HEK293 (cell line): ENCODE data around the gene TLR9.

ENCODE experiments used
- CTCF ChIA-PET: fragments of 350-600 bp; formaldehyde crosslinking; extraction: SDS; loops from one replicate; lab custom pipeline; 2021; ENCODE audit warnings: antibody characterized with exemption; lab: Yijun Ruan, JAX
- POLR2A ChIA-PET: fragments of 300-600 bp; formaldehyde crosslinking; extraction: SDS; loops from one replicate; lab custom pipeline; 2020; ENCODE audit warnings: antibody characterized with exemption, inconsistent platforms; lab: Yijun Ruan, JAX
- H3K27ac ChIP-seq: fragments of 200-500 bp; sonication (Bioruptor generic); 2 replicates; pipeline ENCODE4 v1.5.1; 2014; ENCODE audit warnings: low read depth, low read length, control low read depth, inconsistent platforms; ENCODE audit errors: extremely low read depth
- H3K36me3 ChIP-seq, 2 experiments: fragments of 200-500 bp in 1 of 2; sonication (Bioruptor generic) in 1 of 2; 1 replicate in 1 of 2; 2 replicates in 1 of 2; pipeline ENCODE4 v1.5.1; 2014 to 2017; ENCODE audit warnings: inconsistent platforms in 2 of 2, low read length in 2 of 2; ENCODE audit not compliant: control insufficient read depth in 2 of 2, insufficient read depth in 1 of 2
- H3K4me1 ChIP-seq: fragments of 200-500 bp; sonication (Bioruptor generic); 2 replicates; pipeline ENCODE4 v1.5.1; 2014; ENCODE audit warnings: mild to moderate bottlenecking, low read length, inconsistent platforms; ENCODE audit not compliant: control insufficient read depth, insufficient read depth
- H3K4me3 ChIP-seq: 2 replicates; pipeline ENCODE4 v1.5.1; 2011; ENCODE audit warnings: low read depth, mild to moderate bottlenecking, control low read depth, low read length, moderate library complexity
- H3K9me3 ChIP-seq: fragments of 200-500 bp; sonication (Bioruptor generic); 2 replicates; pipeline ENCODE4 v1.5.1; 2014; ENCODE audit warnings: low read depth, low read length, inconsistent platforms; ENCODE audit not compliant: control insufficient read depth, insufficient read depth
- BCL6B ChIP-seq: fragments of 450-650 bp; formaldehyde crosslinking; IDR thresholded peaks from 2 replicates; pipeline ENCODE4 v1.5.1; 2017; ENCODE audit warnings: missing biosample characterization, missing genetic modification characterization
- ELK4 ChIP-seq: IDR thresholded peaks from 2 replicates; pipeline ENCODE4 v1.6.1; 2011; ENCODE audit warnings: mild to moderate bottlenecking, low read depth, low read length, borderline replicate concordance
- HOXA7 ChIP-seq: sonication (generic); formaldehyde crosslinking; IDR thresholded peaks from 2 replicates; pipeline ENCODE4 v1.8.1; 2022; ENCODE audit warnings: missing genetic modification reagents, borderline replicate concordance
- KLF7 ChIP-seq: fragments of 450-650 bp; formaldehyde crosslinking; IDR thresholded peaks from 2 replicates; pipeline ENCODE4 v1.5.1; 2016; ENCODE audit warnings: missing biosample characterization, missing genetic modification characterization, borderline replicate concordance
- MZF1 ChIP-seq: fragments of 450-650 bp; formaldehyde crosslinking; IDR thresholded peaks from 2 replicates; pipeline ENCODE4 v1.5.1; 2017; ENCODE audit warnings: missing biosample characterization, missing genetic modification characterization, borderline replicate concordance
- SP2 ChIP-seq: fragments of 450-650 bp; formaldehyde crosslinking; IDR thresholded peaks from 2 replicates; pipeline ENCODE4 v1.5.1; 2016; ENCODE audit warnings: missing biosample characterization, missing genetic modification characterization
- SP7 ChIP-seq: fragments of 450-650 bp; formaldehyde crosslinking; IDR thresholded peaks from 2 replicates; pipeline ENCODE4 v1.5.1; 2016; ENCODE audit warnings: missing biosample characterization, missing genetic modification characterization
- TRIM28 ChIP-seq: IDR thresholded peaks from 2 replicates; pipeline ENCODE4 v1.6.1; 2011; ENCODE audit warnings: low read length, control low read depth, borderline replicate concordance
- ZBTB21 ChIP-seq: fragments of 450-650 bp; formaldehyde crosslinking; IDR thresholded peaks from 2 replicates; pipeline ENCODE4 v1.5.1; 2017; ENCODE audit warnings: missing biosample characterization, missing genetic modification characterization
- ZBTB48 ChIP-seq: fragments of 450-650 bp; formaldehyde crosslinking; IDR thresholded peaks from 2 replicates; pipeline ENCODE4 v1.5.1; 2016; ENCODE audit warnings: missing biosample characterization, missing genetic modification characterization
- ZNF10 ChIP-seq: fragments of 450-650 bp; formaldehyde crosslinking; IDR thresholded peaks from 2 replicates; pipeline ENCODE4 v1.5.1; 2017; ENCODE audit warnings: missing biosample characterization, missing genetic modification characterization
- ZNF121 ChIP-seq: fragments of 450-650 bp; formaldehyde crosslinking; IDR thresholded peaks from 2 replicates; pipeline ENCODE4 v1.5.1; 2016; ENCODE audit warnings: missing biosample characterization, missing genetic modification characterization
- ZNF132 ChIP-seq: fragments of 450-650 bp; formaldehyde crosslinking; IDR thresholded peaks from 2 replicates; pipeline ENCODE4 v1.5.1; 2017; ENCODE audit warnings: missing biosample characterization, missing genetic modification characterization, borderline replicate concordance
- ZNF133 ChIP-seq: fragments of 450-650 bp; formaldehyde crosslinking; IDR thresholded peaks from 2 replicates; pipeline ENCODE4 v1.5.1; 2016; ENCODE audit warnings: missing biosample characterization, missing genetic modification characterization
- ZNF146 ChIP-seq: fragments of 450-650 bp; formaldehyde crosslinking; IDR thresholded peaks from 2 replicates; pipeline ENCODE4 v1.5.1; 2016; ENCODE audit warnings: missing biosample characterization, missing genetic modification characterization
- ZNF16 ChIP-seq: fragments of 450-650 bp; formaldehyde crosslinking; IDR thresholded peaks from 2 replicates; pipeline ENCODE4 v1.5.1; 2016; ENCODE audit warnings: low read depth, missing biosample characterization, missing genetic modification characterization
- ZNF19 ChIP-seq: fragments of 450-650 bp; formaldehyde crosslinking; IDR thresholded peaks from 2 replicates; pipeline ENCODE4; 2016; ENCODE audit warnings: missing biosample characterization, missing genetic modification characterization, low read depth
- ZNF2 ChIP-seq: fragments of 450-650 bp; formaldehyde crosslinking; IDR thresholded peaks from 2 replicates; pipeline ENCODE4 v1.5.1; 2016; ENCODE audit warnings: missing biosample characterization, missing genetic modification characterization
- ZNF214 ChIP-seq: fragments of 450-650 bp; formaldehyde crosslinking; IDR thresholded peaks from 2 replicates; pipeline ENCODE4 v1.5.1; 2017; ENCODE audit warnings: missing biosample characterization, mild to moderate bottlenecking, missing genetic modification characterization, borderline replicate concordance
- ZNF513 ChIP-seq: fragments of 450-650 bp; IDR thresholded peaks from 2 replicates; pipeline ENCODE4 v1.5.1; 2018; ENCODE audit warnings: missing biosample characterization, missing genetic modification characterization
- ZNF521 ChIP-seq: fragments of 450-650 bp; formaldehyde crosslinking; IDR thresholded peaks from 2 replicates; pipeline ENCODE4 v1.5.1; 2017; ENCODE audit warnings: missing biosample characterization, mild to moderate bottlenecking, missing genetic modification characterization
- ZNF544 ChIP-seq: fragments of 450-650 bp; formaldehyde crosslinking; IDR thresholded peaks from 2 replicates; pipeline ENCODE4 v1.5.0; 2017; ENCODE audit warnings: missing biosample characterization, missing genetic modification characterization

Gene TLR9

GRCh38 chr3:52202384-52203077 is 22.9 kb downstream of the TLR9 start:
- CTCF ChIA-PET = interaction anchor here (0.7 to 2.1 kb wide), 3 partner anchors 18 to 58 kb away, joined by 3 to 11 read pairs (median 3); no protein-coding TSS in a partner anchor
- no peak overlapping the region for H3K27ac ChIP-seq

GRCh38 chr3:52200981-52201679 is 24.3 kb downstream of the TLR9 start:
- peaks cover 30 to 71% of the 10 kb centered on the region in 2 experiments; a peak in 2 of 3 replicates for H3K36me3 ChIP-seq

More at GRCh38 chr3:52202384-52203077, 22.9 kb downstream of the TLR9 start:
- Histone ChIP-seq H3K9me3 (no peaks in the 10 kb centered on the region), H3K4me1 (no peaks in the 10 kb centered on the region), H3K4me3 (no peak overlapping the region), H3K36me3 (peaks cover 39 to 82% of the 10 kb centered on the region in 2 experiments; a peak in 2 of 3 replicates)
- TF ChIP-seq ZNF521 (tag by site-specific recombination) = no peak
- no peak for TF ChIP-seq ZNF132 (tag by site-specific recombination)
- no peak for TF ChIP-seq ZNF513 (tag by site-specific recombination)
- no peak for TF ChIP-seq ZNF2 (tag by site-specific recombination)
- TF ChIP-seq MZF1 (tag by site-specific recombination) = no peak
- TF ChIP-seq ZNF544 (tag by site-specific recombination) = no peak
- no peak for TF ChIP-seq ELK4
- TF ChIP-seq SP2 (tag by site-specific recombination) = no peak
- POLR2A ChIA-PET = no interaction called here

GRCh38 chr3:52198643-52199608 is 26.5 kb downstream of the TLR9 start:
- Histone ChIP-seq H3K27ac (peak overlapping the region; percentile 80; the same call in 1 of the 2 replicates), H3K4me3 (peak overlapping the region; percentile 88), H3K4me1 (no peaks in the 10 kb centered on the region), H3K36me3 (peaks cover 25 to 49% of the 10 kb centered on the region in 2 experiments; a peak in 2 of 3 replicates), H3K9me3 (no peaks in the 10 kb centered on the region)
- ChIA-PET POLR2A (no interaction called here), CTCF (no interaction called here)
- TF ChIP-seq ZNF146 (tag by site-specific recombination) = no peak
- peak; percentile 51; the same call in 1 of the 2 replicates for TF ChIP-seq ZBTB48
- no peak for TF ChIP-seq SP7 (tag by site-specific recombination)
- TF ChIP-seq ZNF16 (tag by site-specific recombination) = no peak
- TF ChIP-seq ZNF121 (tag by site-specific recombination) = no peak
- TF ChIP-seq ZNF214 = no peak
- no peak for TF ChIP-seq ZBTB21 (tag by site-specific recombination)

More at GRCh38 chr3:52200981-52201679, 24.3 kb downstream of the TLR9 start:
- CTCF ChIA-PET = interaction anchor here (0.5 to 2.1 kb wide), 3 partner anchors 19 to 967 kb away, joined by 3 to 11 read pairs (median 3); no protein-coding TSS in a partner anchor
- Histone ChIP-seq H3K4me3 (no peak overlapping the region), H3K27ac (no peak overlapping the region), H3K9me3 (no peaks in the 10 kb centered on the region), H3K4me1 (no peaks in the 10 kb centered on the region)
- no peak for TF ChIP-seq ZNF133
- no peak for TF ChIP-seq HOXA7 (CRISPR knock-in tag)
- no peak for TF ChIP-seq KLF7
- no peak for TF ChIP-seq BCL6B (tag by site-specific recombination)
- no peak for TF ChIP-seq TRIM28
- no peak for TF ChIP-seq ZNF10 (tag by site-specific recombination)
- no peak for TF ChIP-seq ZNF19 (tag by site-specific recombination)
- POLR2A ChIA-PET = no interaction called here
